Type B pancreatic cell (in vitro differentiated cells): Measurements from ENCODE around the gene FAM168A. TPM values are rescaled to one million over a fixed set of nuclear protein-coding genes. Genes with fewer than 3 reads are reported as not detected.

Experiments used
- DNase-seq: peaks from one replicate; pipeline ENCODE4 v3.0.0; 2021; ENCODE audit warnings: mixed read lengths; ENCODE audit not compliant: unreplicated experiment; ENCODE audit errors: extremely low spot score
- H3K27ac Mint-ChIP-seq: 2 replicates; pipeline ENCODE4 v1.8.0; 2021; ENCODE audit warnings: mild to moderate bottlenecking, mixed read lengths
- H3K27me3 Mint-ChIP-seq: 2 replicates; pipeline ENCODE4 v1.8.0; 2021; ENCODE audit warnings: mixed read lengths
- H3K36me3 Mint-ChIP-seq: 2 replicates; pipeline ENCODE4 v1.8.0; 2021; ENCODE audit warnings: mixed read lengths
- H3K4me1 Mint-ChIP-seq: one replicate; pipeline ENCODE4 v1.8.0; 2021; ENCODE audit warnings: mixed read lengths; ENCODE audit not compliant: unreplicated experiment
- H3K4me3 Mint-ChIP-seq: 2 replicates; pipeline ENCODE4 v1.8.0; 2021; ENCODE audit warnings: mild to moderate bottlenecking, mixed read lengths
- H3K9me3 Mint-ChIP-seq: 2 replicates; pipeline ENCODE4 v1.8.0; 2021; ENCODE audit warnings: mixed read lengths
- CTCF ChIP-seq: fragments of 200-600 bp; sonication (generic); conservative IDR thresholded peaks from 2 replicates; pipeline ENCODE4 v1.5.0; 2021; ENCODE audit warnings: antibody characterized with exemption, mild to moderate bottlenecking
- total RNA-seq: library from RNA; stranded (reverse); gene quantifications from 2 replicates; pipeline ENCODE4 v1.2.1, GENCODE V29; 2021; ENCODE audit warnings: low replicate concordance

FAM168A gene
- total RNA-seq, 1 donor from 2014 or later = 39.6 TPM

GRCh38 chr11:73518195-73518594, 79.7 kb downstream of the FAM168A start:
- TF ChIP-seq CTCF = no peak
- Mint-ChIP-seq H3K27me3 (no peaks in the 10 kb centered on the region), H3K4me1 (peaks cover 27% of the 10 kb centered on the region), H3K36me3 (peaks cover 8% of the 10 kb centered on the region), H3K4me3 (no peak overlapping the region), H3K9me3 (peaks cover 6% of the 10 kb centered on the region), H3K27ac (no peak overlapping the region)
- no peak for DNase-seq

GRCh38 chr11:73516080-73516479, 81.8 kb downstream of the FAM168A start:
- no peak for TF ChIP-seq CTCF
- Mint-ChIP-seq H3K36me3 (peaks cover 4% of the 10 kb centered on the region), H3K4me3 (no peak overlapping the region), H3K27me3 (no peaks in the 10 kb centered on the region), H3K9me3 (no peaks in the 10 kb centered on the region), H3K27ac (no peak overlapping the region), H3K4me1 (peaks cover 18% of the 10 kb centered on the region)
- DNase-seq = no peak

GRCh38 chr11:73513707-73514106, 84.2 kb downstream of the FAM168A start:
- DNase-seq = no peak

GRCh38 chr11:73510877-73511276, 87.0 kb downstream of the FAM168A start:
- H3K4me1 Mint-ChIP-seq = no peaks in the 10 kb centered on the region
- peaks cover 8% of the 10 kb centered on the region for H3K9me3 Mint-ChIP-seq
- TF ChIP-seq CTCF = no peak
- H3K27me3 Mint-ChIP-seq = no peaks in the 10 kb centered on the region
- no peak overlapping the region for H3K4me3 Mint-ChIP-seq
- peaks cover 7% of the 10 kb centered on the region for H3K36me3 Mint-ChIP-seq
- DNase-seq = no peak
- no peak overlapping the region for H3K27ac Mint-ChIP-seq

More at GRCh38 chr11:73513707-73514106, 84.2 kb downstream of the FAM168A start:
- Mint-ChIP-seq H3K27ac (no peak overlapping the region), H3K36me3 (peaks cover 7% of the 10 kb centered on the region), H3K4me3 (no peak overlapping the region), H3K9me3 (peaks cover 4% of the 10 kb centered on the region), H3K27me3 (no peaks in the 10 kb centered on the region), H3K4me1 (peaks cover 7% of the 10 kb centered on the region)
- TF ChIP-seq CTCF = no peak

GRCh38 chr11:73510106-73510505, 87.8 kb downstream of the FAM168A start:
- DNase-seq = no peak
- H3K4me3 Mint-ChIP-seq = no peak overlapping the region
- TF ChIP-seq CTCF = no peak
- H3K27ac Mint-ChIP-seq = no peak overlapping the region
- H3K27me3 Mint-ChIP-seq = no peaks in the 10 kb centered on the region
- no peaks in the 10 kb centered on the region for H3K4me1 Mint-ChIP-seq
- H3K9me3 Mint-ChIP-seq = peaks cover 8% of the 10 kb centered on the region
- peaks cover 7% of the 10 kb centered on the region for H3K36me3 Mint-ChIP-seq

- Mint-ChIP-seq H3K4me1 (no peaks in the 10 kb centered on the region), H3K27ac (no peak overlapping the region), H3K27me3 (no peaks in the 10 kb centered on the region), H3K36me3 (peaks cover 8% of the 10 kb centered on the region), H3K4me3 (no peak overlapping the region), H3K9me3 (peaks cover 12% of the 10 kb centered on the region)
- DNase-seq = no peak
- TF ChIP-seq CTCF = no peak
Measured at GRCh38 chr11:73509188-73509587, 88.7 kb downstream of the FAM168A start.
